NOMO-1 treated with dmso at 0.1 percent for 144 hours (cell line): ENCODE results near the gene XAB2.
A peak's percentile ranks its signal among the peaks of the same experiment; 100 is the strongest.
"Not testable (repeated sequence)": the region's sequence is repeated elsewhere in the genome, so short reads cannot be mapped to it uniquely, and the experiment has no call there.

ENCODE experiments used
- DNase-seq: peaks from one replicate; lab custom pipeline; 2025; ENCODE audit not compliant: unreplicated experiment; lab: John Stamatoyannopoulos, UW

XAB2 gene

DNA sequence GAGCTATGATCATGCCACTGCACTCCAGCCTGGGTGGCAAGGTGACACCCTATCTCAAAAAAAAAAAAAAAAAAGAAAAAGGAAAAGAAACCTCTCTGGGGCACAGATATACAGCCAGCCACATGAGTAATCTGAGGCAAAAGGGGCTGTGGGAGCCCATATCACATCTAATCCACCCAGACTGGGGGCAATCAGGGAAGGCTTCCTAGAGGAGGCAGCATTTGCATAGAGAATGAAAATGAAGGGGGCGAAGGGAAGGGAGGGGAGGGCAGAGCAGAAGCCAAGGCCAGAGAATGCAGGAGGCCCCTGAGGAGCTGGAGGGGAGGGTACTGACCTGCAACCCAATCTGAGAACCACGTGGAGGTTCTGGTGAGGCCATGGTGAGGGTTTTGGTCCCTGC is 20.8 kb upstream of the XAB2 start:
- no peak for DNase-seq

DNA sequence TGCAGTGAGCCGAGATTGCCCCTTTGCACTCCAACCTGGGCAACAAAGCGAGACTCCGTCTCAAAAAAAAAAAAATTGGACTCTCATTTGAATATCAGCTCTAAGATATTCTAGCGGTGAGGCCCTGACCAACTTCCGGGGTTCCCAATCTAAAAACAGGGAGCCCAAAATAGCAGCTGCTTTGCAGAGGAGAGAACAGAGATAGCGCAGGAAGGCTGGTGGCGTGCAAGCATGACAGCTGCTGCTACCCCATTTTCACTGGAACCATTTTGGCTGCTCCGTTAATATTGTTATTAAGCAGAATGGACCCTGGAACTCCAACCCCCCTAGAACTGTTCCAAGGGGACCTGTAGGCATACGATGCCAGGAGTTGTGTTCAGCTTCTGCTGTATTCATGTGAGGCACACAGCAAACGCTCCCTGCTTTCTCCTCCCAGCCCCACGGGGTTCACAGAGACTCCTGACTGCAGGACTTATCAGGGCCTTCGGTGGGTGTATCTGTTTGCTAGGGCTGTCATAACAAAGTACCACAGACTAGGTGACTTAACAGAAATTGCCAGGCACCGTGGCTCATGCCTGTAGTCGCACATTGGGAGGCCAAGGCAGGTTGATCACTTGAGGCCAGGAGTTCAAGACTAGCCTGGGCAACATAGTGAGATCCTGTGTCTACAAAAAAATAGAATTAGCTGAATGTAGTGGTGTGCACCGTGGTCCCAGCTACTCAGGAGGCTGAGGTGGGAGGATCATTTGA is 19.1 kb upstream of the XAB2 start:
- DNase-seq: no peak

DNA sequence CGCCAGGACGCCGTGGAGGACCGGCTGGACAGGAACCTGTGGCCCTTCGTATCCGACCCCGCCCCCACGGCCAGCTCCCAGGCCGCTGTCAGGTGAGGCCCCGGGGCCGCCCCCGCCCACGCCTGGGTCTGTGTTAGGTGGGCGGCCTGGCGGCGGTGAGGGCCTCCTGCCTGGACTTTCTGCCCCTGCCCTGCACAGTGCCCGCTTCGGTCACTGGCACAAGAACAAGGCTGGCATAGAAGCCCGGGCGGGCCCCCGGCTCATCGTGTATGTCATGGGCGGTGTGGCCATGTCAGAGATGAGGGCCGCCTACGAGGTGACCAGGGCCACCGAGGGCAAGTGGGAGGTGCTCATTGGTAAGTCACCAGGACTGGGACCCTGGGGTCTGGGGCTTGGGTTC is 17.8 kb upstream of the XAB2 start:
- DNase-seq: no peak

DNA sequence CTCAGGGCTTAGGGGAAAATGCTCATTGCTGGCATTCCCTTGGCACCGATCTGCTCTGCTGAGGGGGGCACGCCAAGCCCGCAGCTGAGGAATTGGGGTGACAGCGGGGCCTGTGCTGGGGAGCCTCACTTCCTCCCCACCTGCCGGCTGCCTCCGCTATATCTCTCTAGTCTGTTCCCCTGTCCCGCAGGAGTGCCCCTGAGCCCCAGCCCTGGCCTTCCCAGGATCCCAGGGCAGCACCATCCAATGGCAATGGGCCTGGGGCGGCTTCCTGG is 17.0 kb upstream of the XAB2 start:
- no peak for DNase-seq

- peak; percentile 71 for DNase-seq
Measured at GRCh38 chr19:7645656-7646425, 16.5 kb upstream of the XAB2 start.

GRCh38 chr19:7645163-7645562 is 15.8 kb upstream of the XAB2 start:
- DNase-seq: peak; percentile 81

DNA sequence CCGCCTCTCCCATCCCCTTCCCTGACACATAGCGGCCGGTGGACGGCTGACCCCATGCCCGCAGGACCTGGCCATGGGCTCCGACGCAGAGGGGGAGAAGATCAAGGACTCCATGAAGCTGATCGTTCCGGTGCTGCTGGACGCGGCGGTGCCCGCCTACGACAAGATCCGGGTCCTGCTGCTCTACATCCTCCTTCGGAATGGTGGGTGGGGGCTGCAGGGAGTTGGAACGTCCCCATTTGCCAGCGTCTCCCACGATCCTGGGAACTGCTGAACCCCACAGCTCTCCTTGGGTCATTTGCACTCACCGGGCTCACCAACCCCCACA is 15.2 kb upstream of the XAB2 start:
- DNase-seq: no peak

DNA sequence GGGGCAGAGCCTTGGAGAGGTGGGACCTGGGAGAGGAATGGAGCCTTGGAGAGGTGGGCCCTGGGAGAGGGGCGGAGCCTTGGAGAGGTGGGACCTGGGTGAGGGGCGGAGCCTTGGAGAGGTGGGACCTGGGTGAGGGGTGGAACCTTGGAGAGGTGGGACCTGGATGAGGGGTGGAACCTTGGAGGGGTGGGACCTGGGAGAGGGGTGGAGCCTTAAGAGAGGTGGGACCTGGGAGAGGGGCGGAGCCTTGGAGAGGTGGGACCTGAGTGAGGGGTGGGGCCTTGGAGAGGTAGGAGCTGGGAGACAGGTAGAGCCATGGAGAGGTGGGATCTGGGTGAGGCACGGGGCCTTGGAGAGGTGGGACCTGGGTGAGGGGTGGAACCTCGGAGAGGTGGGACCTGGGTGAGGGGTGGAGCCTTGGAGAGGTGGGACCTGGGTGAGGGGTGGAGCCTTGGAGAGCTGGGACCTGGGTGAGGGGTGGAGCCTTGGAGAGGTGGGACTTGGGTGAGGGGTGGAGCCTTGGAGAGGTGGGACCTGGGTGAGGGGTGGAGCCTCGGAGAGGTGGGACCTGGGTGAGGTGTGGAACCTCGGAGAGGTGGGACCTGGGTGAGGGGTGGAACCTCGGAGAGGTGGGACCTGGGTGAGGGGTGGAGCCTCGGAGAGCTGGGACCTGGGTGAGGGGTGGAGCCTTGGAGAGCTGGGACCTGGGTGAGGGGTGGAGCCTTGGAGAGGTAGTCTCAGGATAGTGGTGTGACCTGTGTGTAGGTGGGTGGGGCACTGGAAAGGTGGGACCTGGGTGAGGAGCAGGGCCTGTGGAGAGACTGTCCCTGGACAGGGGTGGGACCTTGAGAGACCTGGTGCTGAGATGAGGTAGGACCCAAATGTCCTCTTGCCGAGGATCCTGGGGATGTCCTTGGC is 14.5 kb upstream of the XAB2 start:
- DNase-seq: not testable (repeated sequence)

- DNase-seq: no peak
Measured at GRCh38 chr19:7643031-7643415, 13.7 kb upstream of the XAB2 start.

DNA sequence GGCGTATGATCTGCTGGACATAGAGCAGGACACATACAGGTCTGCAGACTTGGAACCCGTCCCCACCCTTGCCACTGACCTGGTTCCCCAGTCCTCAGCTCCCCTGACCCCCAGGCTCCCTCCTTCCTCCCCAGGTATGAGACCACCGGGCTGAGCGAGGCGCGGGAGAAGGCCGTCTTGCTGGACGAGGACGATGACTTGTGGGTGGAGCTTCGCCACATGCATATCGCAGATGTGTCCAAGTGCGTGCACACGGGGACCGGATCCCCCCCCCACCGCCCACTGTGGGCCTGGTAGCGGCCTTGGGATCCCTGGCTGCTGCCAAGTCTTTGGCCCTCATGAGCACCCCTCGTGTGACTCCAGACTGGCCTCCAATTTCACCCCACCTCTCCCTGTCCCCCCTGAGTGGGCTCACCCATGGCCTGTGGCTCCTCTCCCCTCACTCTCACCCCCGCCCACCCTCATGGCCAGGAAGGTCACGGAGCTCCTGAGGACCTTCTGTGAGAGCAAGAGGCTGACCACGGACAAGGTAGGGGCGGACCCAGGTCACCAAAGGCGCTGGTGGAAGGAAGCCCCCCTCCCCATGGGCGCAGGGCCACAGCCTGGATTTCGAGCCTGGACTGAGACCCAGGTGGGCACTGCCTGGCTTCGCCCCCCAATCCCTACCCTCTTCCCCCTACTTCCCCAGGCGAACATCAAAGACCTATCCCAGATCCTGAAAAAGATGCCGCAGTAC is 13.1 kb upstream of the XAB2 start:
- DNase-seq: no peak

DNA sequence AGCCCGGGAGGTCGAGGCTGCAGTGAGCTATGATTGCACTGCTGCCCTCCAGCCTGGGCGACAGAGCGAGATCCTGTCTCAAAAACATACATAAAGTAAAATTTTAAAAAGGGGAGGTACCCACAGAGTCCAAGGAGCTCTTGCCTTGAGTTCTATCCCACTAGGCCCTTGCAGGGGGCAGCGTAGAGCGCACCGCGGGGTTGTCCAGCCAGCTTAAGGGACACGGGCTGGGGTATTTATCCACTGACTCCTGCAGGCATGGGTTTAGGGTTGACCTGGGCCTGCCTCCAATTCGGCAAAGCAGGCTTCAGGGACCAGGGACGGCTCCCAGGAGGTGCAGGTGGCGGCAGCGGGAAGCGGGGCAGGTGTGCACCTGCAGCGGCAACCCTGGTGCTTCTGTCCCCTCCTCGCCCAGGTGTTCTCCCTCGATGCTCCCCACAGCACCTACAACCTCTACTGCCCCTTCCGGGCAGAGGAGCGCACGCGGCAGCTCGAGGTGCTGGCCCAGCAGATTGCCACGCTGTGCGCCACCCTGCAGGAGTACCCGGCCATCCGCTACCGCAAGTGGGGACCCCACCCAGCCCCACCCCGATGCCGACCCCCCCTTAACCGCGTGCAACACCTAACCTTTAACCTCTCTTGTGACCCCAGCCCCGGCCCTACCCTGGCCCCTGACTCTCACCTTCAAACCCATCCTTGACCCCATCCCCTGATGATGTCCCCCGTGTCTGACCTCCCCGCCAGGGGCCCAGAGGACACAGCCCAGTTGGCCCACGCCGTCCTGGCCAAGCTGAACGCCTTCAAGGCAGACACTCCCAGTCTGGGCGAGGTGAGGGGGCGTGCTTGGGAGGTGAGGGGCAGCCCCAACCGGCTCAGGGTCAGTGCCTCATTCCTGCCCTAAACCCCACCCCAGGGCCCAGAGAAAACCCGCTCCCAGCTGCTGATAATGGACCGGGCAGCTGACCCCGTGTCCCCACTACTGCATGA is 12.2 kb upstream of the XAB2 start:
- no peak for DNase-seq

DNA sequence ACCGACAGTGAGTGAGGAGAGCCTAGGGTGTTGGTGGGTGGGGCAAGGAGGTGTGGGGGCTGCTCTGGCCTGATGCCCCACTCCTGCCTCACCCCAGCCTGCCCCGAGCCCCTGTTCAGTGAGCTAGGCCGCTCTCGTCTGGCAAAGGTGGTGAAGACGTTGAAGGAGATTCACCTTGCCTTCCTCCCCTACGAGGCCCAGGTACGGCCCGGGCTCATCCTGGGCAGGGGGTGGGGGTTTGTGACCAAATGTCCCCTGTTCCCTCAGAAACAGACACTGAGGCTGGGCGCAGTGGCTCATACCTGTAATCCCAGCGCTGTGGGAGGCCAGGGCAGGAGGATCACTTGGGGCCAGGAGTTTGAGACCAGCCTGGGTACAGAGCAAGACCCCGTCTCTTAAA is 11.5 kb upstream of the XAB2 start:
- no peak for DNase-seq

- DNase-seq: no peak
Measured at GRCh38 chr19:7639863-7640348, 10.6 kb upstream of the XAB2 start.

- DNase-seq: no peak
Measured at GRCh38 chr19:7638802-7639465, 9.6 kb upstream of the XAB2 start.

GRCh38 chr19:7637374-7638256 is 8.3 kb upstream of the XAB2 start:
- peak; percentile 22 for DNase-seq

DNA sequence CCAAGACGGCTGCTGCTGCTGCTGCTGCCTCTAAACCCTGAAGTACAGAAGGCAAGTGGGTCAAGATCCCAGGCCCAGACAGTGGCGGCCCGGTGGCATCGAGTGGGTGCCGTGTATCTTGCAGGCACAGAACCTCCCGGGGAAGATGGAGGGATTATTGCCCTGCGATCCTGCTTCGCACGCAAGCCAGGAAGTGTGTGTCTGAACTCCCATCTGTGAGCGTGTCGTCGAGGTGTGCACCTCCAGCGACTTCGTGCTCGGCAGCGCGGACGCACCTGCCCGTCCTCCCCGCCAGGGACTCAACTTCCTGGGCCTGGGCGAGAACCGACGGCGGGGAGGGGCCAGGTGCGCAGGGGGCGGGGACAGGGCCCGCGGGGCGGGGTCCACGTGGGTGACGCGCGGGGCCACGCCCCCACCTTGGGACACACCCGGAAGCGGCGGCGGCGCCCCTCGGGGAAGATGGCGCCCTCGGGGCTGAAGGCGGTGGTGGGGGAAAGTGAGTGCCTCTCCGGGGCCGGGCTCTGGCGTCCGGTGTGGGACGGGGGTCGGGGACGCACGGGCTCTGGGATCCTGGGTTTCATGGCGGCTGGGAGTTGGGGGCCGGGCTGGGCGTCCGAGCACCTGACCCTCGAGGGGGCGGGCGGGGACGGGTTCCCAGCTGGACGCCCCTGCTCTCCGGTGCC is 7.5 kb upstream of the XAB2 start, which contains the start of gene STXBP2:
TSS of gene STXBP2 (plus strand) at position 420 of the 683 bp plus-strand sequence. CDS start at position 460, 40 bp downstream.
- DNase-seq: peak; percentile 67

- no peak for DNase-seq
Measured at GRCh38 chr19:7636317-7636690, 7.0 kb upstream of the XAB2 start.

- DNase-seq: no peak
Measured at GRCh38 chr19:7635670-7636069, 6.3 kb upstream of the XAB2 start.
